ENCODE measurements around the gene ADCY7. TPM values are rescaled to one million over a fixed set of nuclear protein-coding genes. Genes with fewer than 3 reads are reported as not detected.
"Not testable (repeated sequence)": the region's sequence is repeated elsewhere in the genome, so short reads cannot be mapped to it uniquely, and the experiment has no call there.

Gene ADCY7
- total RNA-seq, 5 donors from 2014 or later (not counting 1 experiment from before 2014, with no cell fraction given), result 201 to 314 (median 278) TPM

- Histone ChIP-seq H3K9me3 (no peaks in the 10 kb centered on the region), H3K27me3 (replicated peaks in 1 of 2; ENCODE audit: control insufficient read depth in 2 of 2, extremely low read depth in 1 of 2, insufficient read depth in 2 of 2, low read length in 1 of 2) (no peaks in the 10 kb centered on the region), H3K36me3 (ENCODE audit: control insufficient read depth in 2 of 2, extremely low read depth in 1 of 2, insufficient read depth in 1 of 2, low read length in 1 of 2) (peaks cover 0 to 51% of the 10 kb centered on the region in 2 donors), H3K4me1 (ENCODE audit: control insufficient read depth in 1 of 2, extremely low read depth in 1 of 2, insufficient read depth in 2 of 2, low read length in 2 of 2) (no peaks in the 10 kb centered on the region), H3K4me3 (ENCODE audit: control insufficient read depth in 1 of 2, extremely low read depth in 1 of 2, low read length in 1 of 2) (no peak overlapping the region), H3K27ac (ENCODE audit: low read length) (no peak overlapping the region)
- 100% methylated on average over 1 of the region's 10 CpGs for WGBS (ENCODE audit: insufficient coverage)
- no peak for ATAC-seq (replicated peaks in 1 of 4)
- no peak for DNase-seq
- Mint-ChIP-seq H3K36me3 (peaks cover 38% of the 10 kb centered on the region), H3K27me3 (no peaks in the 10 kb centered on the region), H3K4me1 (no peaks in the 10 kb centered on the region), H3K27ac (no peak overlapping the region), H3K9me3 (no peaks in the 10 kb centered on the region), H3K4me3 (no peak overlapping the region)
- ChIA-PET CTCF (no interaction called here), POLR2A (interaction anchor here in 1 of 2 donors (0.6 kb wide), 1 partner anchor 14 kb away, joined by 3 read pairs; no protein-coding TSS in a partner anchor)
These were observed 37.1 kb upstream of the ADCY7 start for GRCh38 chr16:50229149-50229726.

DNA sequence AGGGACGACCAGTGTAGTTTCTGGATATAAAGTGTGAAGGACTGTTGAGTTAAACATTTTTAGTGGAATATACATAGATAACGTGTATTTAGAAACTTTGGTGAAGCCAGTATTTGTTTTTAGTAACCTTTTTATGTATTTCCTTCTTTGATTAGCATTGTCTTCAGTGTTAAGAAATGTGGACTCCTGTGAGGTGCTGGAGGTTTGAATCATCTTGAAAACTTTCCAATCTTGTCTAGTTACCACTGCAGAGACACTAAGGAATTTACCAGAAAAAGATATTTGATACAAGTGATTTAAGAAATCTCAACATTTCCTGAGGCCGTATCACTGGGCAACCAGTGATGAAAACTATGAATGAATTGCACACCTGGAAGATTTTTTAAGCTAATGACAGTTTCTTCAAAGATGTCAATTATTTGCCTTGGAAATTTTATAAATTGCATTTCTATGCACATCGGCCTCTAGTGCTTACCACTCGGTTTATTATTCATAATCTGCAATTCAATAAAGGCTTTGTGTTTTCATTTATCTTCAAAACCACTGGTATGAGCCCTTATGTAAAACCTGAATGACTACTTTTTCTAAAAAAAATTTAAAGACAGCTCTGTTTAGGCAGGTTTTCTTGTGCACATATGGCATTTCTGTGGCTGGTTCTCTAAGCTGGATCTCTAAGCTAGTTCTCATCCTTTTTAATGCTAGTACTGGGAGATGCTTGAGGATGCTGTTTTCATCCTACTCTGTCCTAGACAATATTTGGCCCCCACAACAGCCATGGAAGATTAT is 31.4 kb upstream of the ADCY7 start:
- no peak for DNase-seq
- H3K4me1 ChIP-seq (ENCODE audit: control insufficient read depth in 1 of 2, extremely low read depth in 1 of 2, insufficient read depth in 2 of 2, low read length in 2 of 2), result no peaks in the 10 kb centered on the region
- H3K36me3 ChIP-seq (ENCODE audit: control insufficient read depth in 2 of 2, extremely low read depth in 1 of 2, insufficient read depth in 1 of 2, low read length in 1 of 2), result peaks cover 0 to 5% of the 10 kb centered on the region in 2 donors
- ATAC-seq (replicated peaks in 1 of 4), result no peak
- ChIA-PET POLR2A (no interaction called here), CTCF (interaction anchor here in 1 of 2 donors (0.6 kb wide), 1 partner anchor 40 kb away, joined by 3 read pairs; no protein-coding TSS in a partner anchor)
- Mint-ChIP-seq H3K9me3 (no peaks in the 10 kb centered on the region), H3K4me3 (no peak overlapping the region), H3K27me3 (no peaks in the 10 kb centered on the region), H3K4me1 (no peaks in the 10 kb centered on the region), H3K36me3 (peaks cover 3% of the 10 kb centered on the region), H3K27ac (no peak overlapping the region)
- H3K9me3 ChIP-seq, result no peaks in the 10 kb centered on the region
- H3K4me3 ChIP-seq (ENCODE audit: control insufficient read depth in 1 of 2, extremely low read depth in 1 of 2, low read length in 1 of 2), result no peak overlapping the region
- no peaks in the 10 kb centered on the region for H3K27me3 ChIP-seq (replicated peaks in 1 of 2; ENCODE audit: control insufficient read depth in 2 of 2, extremely low read depth in 1 of 2, insufficient read depth in 2 of 2, low read length in 1 of 2)
- no peak overlapping the region for H3K27ac ChIP-seq (ENCODE audit: low read length)
- WGBS (ENCODE audit: insufficient coverage), result 100% methylated on average over 1 of the region's 5 CpGs

- POLR2A ChIA-PET, result no interaction called here
- Mint-ChIP-seq H3K4me1 (no peaks in the 10 kb centered on the region), H3K9me3 (no peaks in the 10 kb centered on the region), H3K27ac (no peak overlapping the region), H3K4me3 (no peak overlapping the region), H3K27me3 (no peaks in the 10 kb centered on the region), H3K36me3 (peaks cover under 1% of the 10 kb centered on the region)
- DNase-seq (no peak), ATAC-seq (replicated peaks in 1 of 4) (no peak)
- CTCF ChIA-PET, result no interaction called here
- H3K27me3 ChIP-seq (replicated peaks in 1 of 2; ENCODE audit: control insufficient read depth in 2 of 2, extremely low read depth in 1 of 2, insufficient read depth in 2 of 2, low read length in 1 of 2), result no peaks in the 10 kb centered on the region
- no peak overlapping the region for H3K27ac ChIP-seq (ENCODE audit: low read length)
- peaks cover 0 to 2% of the 10 kb centered on the region in 2 donors for H3K36me3 ChIP-seq (ENCODE audit: control insufficient read depth in 2 of 2, extremely low read depth in 1 of 2, insufficient read depth in 1 of 2, low read length in 1 of 2)
- H3K4me1 ChIP-seq (ENCODE audit: control insufficient read depth in 1 of 2, extremely low read depth in 1 of 2, insufficient read depth in 2 of 2, low read length in 2 of 2), result no peaks in the 10 kb centered on the region
- H3K9me3 ChIP-seq, result no peaks in the 10 kb centered on the region
- H3K4me3 ChIP-seq (ENCODE audit: control insufficient read depth in 1 of 2, extremely low read depth in 1 of 2, low read length in 1 of 2), result no peak overlapping the region
- 93% methylated on average over 3 of the region's 6 CpGs for WGBS (ENCODE audit: insufficient coverage)
These were observed 30.8 kb upstream of the ADCY7 start for GRCh38 chr16:50235581-50235980.

GRCh38 chr16:50238314-50238713 is 28.0 kb upstream of the ADCY7 start:
- Mint-ChIP-seq H3K4me3 (no peak overlapping the region), H3K27me3 (no peaks in the 10 kb centered on the region), H3K27ac (no peak overlapping the region), H3K4me1 (no peaks in the 10 kb centered on the region), H3K9me3 (no peaks in the 10 kb centered on the region), H3K36me3 (no peaks in the 10 kb centered on the region)
- no peaks in the 10 kb centered on the region for H3K36me3 ChIP-seq (ENCODE audit: control insufficient read depth in 2 of 2, extremely low read depth in 1 of 2, insufficient read depth in 1 of 2, low read length in 1 of 2)
- H3K27me3 ChIP-seq (replicated peaks in 1 of 2; ENCODE audit: control insufficient read depth in 2 of 2, extremely low read depth in 1 of 2, insufficient read depth in 2 of 2, low read length in 1 of 2), result no peaks in the 10 kb centered on the region
- no peaks in the 10 kb centered on the region for H3K4me1 ChIP-seq (ENCODE audit: control insufficient read depth in 1 of 2, extremely low read depth in 1 of 2, insufficient read depth in 2 of 2, low read length in 2 of 2)
- ChIA-PET CTCF (interaction anchor here in 1 of 2 donors (0.7 kb wide), 1 partner anchor 397 kb away, joined by 3 read pairs; no protein-coding TSS in a partner anchor), POLR2A (interaction anchor here in 1 of 2 donors (0.7 kb wide), 1 partner anchor 58 kb away, joined by 11 read pairs; no protein-coding TSS in a partner anchor)
- no peak overlapping the region for H3K4me3 ChIP-seq (ENCODE audit: control insufficient read depth in 1 of 2, extremely low read depth in 1 of 2, low read length in 1 of 2)
- no peak overlapping the region for H3K27ac ChIP-seq (ENCODE audit: low read length)
- H3K9me3 ChIP-seq, result no peaks in the 10 kb centered on the region
- DNase-seq (no peak), ATAC-seq (replicated peaks in 1 of 4) (no peak)
- WGBS (ENCODE audit: insufficient coverage), result no CpG with 5 or more reads among the region's 3 CpGs

GRCh38 chr16:50238868-50239301 is 27.5 kb upstream of the ADCY7 start:
- Mint-ChIP-seq H3K4me3 (no peak overlapping the region), H3K27me3 (no peaks in the 10 kb centered on the region), H3K9me3 (no peaks in the 10 kb centered on the region), H3K4me1 (no peaks in the 10 kb centered on the region), H3K27ac (no peak overlapping the region), H3K36me3 (no peaks in the 10 kb centered on the region)
- DNase-seq (no peak), ATAC-seq (replicated peaks in 1 of 4) (no peak)
- Histone ChIP-seq H3K4me3 (ENCODE audit: control insufficient read depth in 1 of 2, extremely low read depth in 1 of 2, low read length in 1 of 2) (no peak overlapping the region), H3K27ac (ENCODE audit: low read length) (no peak overlapping the region), H3K4me1 (ENCODE audit: control insufficient read depth in 1 of 2, extremely low read depth in 1 of 2, insufficient read depth in 2 of 2, low read length in 2 of 2) (no peaks in the 10 kb centered on the region), H3K9me3 (no peaks in the 10 kb centered on the region), H3K36me3 (ENCODE audit: control insufficient read depth in 2 of 2, extremely low read depth in 1 of 2, insufficient read depth in 1 of 2, low read length in 1 of 2) (no peaks in the 10 kb centered on the region), H3K27me3 (replicated peaks in 1 of 2; ENCODE audit: control insufficient read depth in 2 of 2, extremely low read depth in 1 of 2, insufficient read depth in 2 of 2, low read length in 1 of 2) (no peaks in the 10 kb centered on the region)
- ChIA-PET POLR2A (interaction anchor here in 1 of 2 donors (0.7 kb wide), 1 partner anchor 58 kb away, joined by 11 read pairs; no protein-coding TSS in a partner anchor), CTCF (interaction anchor here in 1 of 2 donors (0.7 kb wide), 1 partner anchor 397 kb away, joined by 3 read pairs; no protein-coding TSS in a partner anchor)
- WGBS (ENCODE audit: insufficient coverage), result 74% methylated on average over 4 of the region's 5 CpGs

GRCh38 chr16:50243024-50243423 is 23.3 kb upstream of the ADCY7 start:
- H3K4me3 ChIP-seq (ENCODE audit: control insufficient read depth in 1 of 2, extremely low read depth in 1 of 2, low read length in 1 of 2); H3K9me3 Mint-ChIP-seq; H3K36me3 ChIP-seq (ENCODE audit: control insufficient read depth in 2 of 2, extremely low read depth in 1 of 2, insufficient read depth in 1 of 2, low read length in 1 of 2); H3K4me3 Mint-ChIP-seq; H3K27ac Mint-ChIP-seq; CTCF ChIA-PET; ATAC-seq (replicated peaks in 1 of 4); H3K27ac ChIP-seq (ENCODE audit: low read length); H3K27me3 Mint-ChIP-seq; H3K36me3 Mint-ChIP-seq; DNase-seq; H3K9me3 ChIP-seq: not testable (repeated sequence)
- POLR2A ChIA-PET, result interaction anchor here in 1 of 2 donors (0.5 kb wide), 1 partner anchor 13 kb away, joined by 3 read pairs; no protein-coding TSS in a partner anchor
- WGBS (ENCODE audit: insufficient coverage), result 100% methylated on average over 1 of the region's 6 CpGs
- Histone ChIP-seq H3K4me1 (ENCODE audit: control insufficient read depth in 1 of 2, extremely low read depth in 1 of 2, insufficient read depth in 2 of 2, low read length in 2 of 2) (peaks cover 3 to 22% of the 10 kb centered on the region in 2 experiments), H3K27me3 (replicated peaks in 1 of 2; ENCODE audit: control insufficient read depth in 2 of 2, extremely low read depth in 1 of 2, insufficient read depth in 2 of 2, low read length in 1 of 2) (peaks cover 0 to 25% of the 10 kb centered on the region in 2 experiments)
- peaks cover 7 to 14% (median 9%) of the 10 kb centered on the region in 3 donors for H3K4me1 Mint-ChIP-seq

Data from T-cell (primary cell).